PFSK-1 (cell line): ENCODE results near the gene TJP2.

ENCODE experiments used
- TAF1 ChIP-seq: IDR thresholded peaks from 2 replicates; pipeline ENCODE4 v1.6.1; 2012; ENCODE audit warnings: low read length, control low read depth, borderline replicate concordance; ENCODE audit not compliant: insufficient read depth
- TF ChIP-seq, protein P1 (sequence below), 2 experiments: IDR thresholded peaks; 2 replicates each; pipeline versions ENCODE4 v1.6.1 to v1.8.0; 2011 to 2012; ENCODE audit warnings: low read depth in 2 of 2, low read length in 2 of 2, control low read depth in 1 of 2, inconsistent platforms in 1 of 2, mild to moderate bottlenecking in 1 of 2, moderate library complexity in 1 of 2; ENCODE audit not compliant: insufficient read depth in 1 of 2

DNA sequence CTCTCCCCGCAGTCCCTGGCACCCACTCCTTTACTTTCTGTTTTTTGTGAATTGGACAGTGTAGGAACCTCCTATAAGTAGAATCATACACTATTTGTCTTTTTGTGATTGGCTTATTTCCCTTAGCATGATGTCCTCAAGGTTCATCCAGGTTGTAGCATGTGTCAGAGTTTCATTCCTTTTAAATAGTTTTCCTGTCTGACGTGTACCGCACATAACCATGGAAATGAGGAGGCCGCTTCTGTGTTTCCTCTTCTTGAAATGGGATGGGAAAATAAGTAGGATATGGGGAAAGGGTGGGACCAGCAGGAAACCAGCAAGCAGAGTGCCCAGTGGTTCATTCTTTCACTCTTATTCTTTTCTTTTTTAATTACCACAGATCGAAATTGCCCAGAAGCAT lies 78.4 kb downstream of the TJP2 start:
- TF ChIP-seq TAF1: no peak
- TF ChIP-seq, protein P1, sequence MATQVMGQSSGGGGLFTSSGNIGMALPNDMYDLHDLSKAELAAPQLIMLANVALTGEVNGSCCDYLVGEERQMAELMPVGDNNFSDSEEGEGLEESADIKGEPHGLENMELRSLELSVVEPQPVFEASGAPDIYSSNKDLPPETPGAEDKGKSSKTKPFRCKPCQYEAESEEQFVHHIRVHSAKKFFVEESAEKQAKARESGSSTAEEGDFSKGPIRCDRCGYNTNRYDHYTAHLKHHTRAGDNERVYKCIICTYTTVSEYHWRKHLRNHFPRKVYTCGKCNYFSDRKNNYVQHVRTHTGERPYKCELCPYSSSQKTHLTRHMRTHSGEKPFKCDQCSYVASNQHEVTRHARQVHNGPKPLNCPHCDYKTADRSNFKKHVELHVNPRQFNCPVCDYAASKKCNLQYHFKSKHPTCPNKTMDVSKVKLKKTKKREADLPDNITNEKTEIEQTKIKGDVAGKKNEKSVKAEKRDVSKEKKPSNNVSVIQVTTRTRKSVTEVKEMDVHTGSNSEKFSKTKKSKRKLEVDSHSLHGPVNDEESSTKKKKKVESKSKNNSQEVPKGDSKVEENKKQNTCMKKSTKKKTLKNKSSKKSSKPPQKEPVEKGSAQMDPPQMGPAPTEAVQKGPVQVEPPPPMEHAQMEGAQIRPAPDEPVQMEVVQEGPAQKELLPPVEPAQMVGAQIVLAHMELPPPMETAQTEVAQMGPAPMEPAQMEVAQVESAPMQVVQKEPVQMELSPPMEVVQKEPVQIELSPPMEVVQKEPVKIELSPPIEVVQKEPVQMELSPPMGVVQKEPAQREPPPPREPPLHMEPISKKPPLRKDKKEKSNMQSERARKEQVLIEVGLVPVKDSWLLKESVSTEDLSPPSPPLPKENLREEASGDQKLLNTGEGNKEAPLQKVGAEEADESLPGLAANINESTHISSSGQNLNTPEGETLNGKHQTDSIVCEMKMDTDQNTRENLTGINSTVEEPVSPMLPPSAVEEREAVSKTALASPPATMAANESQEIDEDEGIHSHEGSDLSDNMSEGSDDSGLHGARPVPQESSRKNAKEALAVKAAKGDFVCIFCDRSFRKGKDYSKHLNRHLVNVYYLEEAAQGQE (IDR thresholded peaks at IDR 0.05; ENCODE audit: insufficient read depth in 1 of 2, low read depth in 2 of 2, low read length in 2 of 2): no peak
